Mucosa of descending colon (tissue), 3 donors: ENCODE results near the gene CD9. TPM values are rescaled to one million over a fixed set of nuclear protein-coding genes. Genes with fewer than 3 reads are reported as not detected.

Experiments
- ATAC-seq: fragments of 200-7000 bp; cut with Tn5 transposase; one replicate; pipeline ENCODE4 v1.9.1; 2020; ENCODE audit warnings: mild to moderate bottlenecking, moderate library complexity
- DNase-seq, 3 donors: peaks; one replicate each; pipeline ENCODE4 v3.0.0-alpha.2; 2020
- H3K36me3 ChIP-seq: fragments of 200-600 bp; one replicate; pipeline ENCODE4 v1.8.0; 2021; ENCODE audit warnings: low read depth, mild to moderate bottlenecking
- H3K4me1 ChIP-seq: fragments of 200-600 bp; one replicate; pipeline ENCODE4 v1.8.0; 2021; ENCODE audit warnings: low read depth, mild to moderate bottlenecking
- H3K4me3 ChIP-seq: fragments of 200-600 bp; one replicate; pipeline ENCODE4 v1.8.0; 2021; ENCODE audit warnings: mild to moderate bottlenecking
- H3K9me3 ChIP-seq: fragments of 200-600 bp; one replicate; pipeline ENCODE4 v1.8.0; 2021; ENCODE audit warnings: mild to moderate bottlenecking
- intact Hi-C, 2 donors: fragments of 100-400 bp; cut with DNase I in 1 of 2; cut with micrococcal nuclease in 1 of 2; formaldehyde crosslinking; loops; one replicate each; pipeline versions ENCODE4 v1.11.0 to v1.11.1; 2022; cut with DNase I, micrococcal nuclease
- total RNA-seq, 3 donors: library from RNA; stranded (reverse); fragmentation: NEBNext Ultra II Directional in 2 of 3; extraction: Animal tissue kit (Norgen Biotek cat#: 25700) in 2 of 3; gene quantifications; one replicate each; pipeline versions ENCODE4 v1.2.1 to v1.2.4, GENCODE V29; 2021 to 2023
- TF ChIP-seq, protein P1 (sequence below): fragments of 200-600 bp; IDR thresholded peaks from one replicate; pipeline ENCODE4 v1.8.0; 2022; ENCODE audit warnings: antibody characterized with exemption, mild to moderate bottlenecking
- donor health status: DM: no; HTN: no; CAD: no; lungs with moderate emphysema.
- donor health status: DM: no; HTN: no; CAD: no.
- donor health status: DM: no; HTN: yes; CAD: no.

CD9 gene
- total RNA-seq, 3 donors from 2014 or later, result 452 to 723 (median 672) TPM

GRCh38 chr12:6273205-6273540 lies 73.0 kb downstream of the CD9 start:
- Histone ChIP-seq H3K4me1 (peaks cover 17% of the 10 kb centered on the region), H3K4me3 (no peak overlapping the region), H3K36me3 (no peaks in the 10 kb centered on the region), H3K9me3 (no peaks in the 10 kb centered on the region)
- intact Hi-C loops, result no loop called here
- ATAC-seq (no peak), DNase-seq (peak in 1 of 3 donors; percentile 17)
- TF ChIP-seq, protein P1, sequence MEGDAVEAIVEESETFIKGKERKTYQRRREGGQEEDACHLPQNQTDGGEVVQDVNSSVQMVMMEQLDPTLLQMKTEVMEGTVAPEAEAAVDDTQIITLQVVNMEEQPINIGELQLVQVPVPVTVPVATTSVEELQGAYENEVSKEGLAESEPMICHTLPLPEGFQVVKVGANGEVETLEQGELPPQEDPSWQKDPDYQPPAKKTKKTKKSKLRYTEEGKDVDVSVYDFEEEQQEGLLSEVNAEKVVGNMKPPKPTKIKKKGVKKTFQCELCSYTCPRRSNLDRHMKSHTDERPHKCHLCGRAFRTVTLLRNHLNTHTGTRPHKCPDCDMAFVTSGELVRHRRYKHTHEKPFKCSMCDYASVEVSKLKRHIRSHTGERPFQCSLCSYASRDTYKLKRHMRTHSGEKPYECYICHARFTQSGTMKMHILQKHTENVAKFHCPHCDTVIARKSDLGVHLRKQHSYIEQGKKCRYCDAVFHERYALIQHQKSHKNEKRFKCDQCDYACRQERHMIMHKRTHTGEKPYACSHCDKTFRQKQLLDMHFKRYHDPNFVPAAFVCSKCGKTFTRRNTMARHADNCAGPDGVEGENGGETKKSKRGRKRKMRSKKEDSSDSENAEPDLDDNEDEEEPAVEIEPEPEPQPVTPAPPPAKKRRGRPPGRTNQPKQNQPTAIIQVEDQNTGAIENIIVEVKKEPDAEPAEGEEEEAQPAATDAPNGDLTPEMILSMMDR, result no peak

GRCh38 chr12:6273541-6274230 lies 73.5 kb downstream of the CD9 start:
- DNase-seq (peak in 1 of 3 donors; percentile 27), ATAC-seq (no peak)
- no peaks in the 10 kb centered on the region for H3K36me3 ChIP-seq
- no peaks in the 10 kb centered on the region for H3K9me3 ChIP-seq
- intact Hi-C loops, result no loop called here
- H3K4me3 ChIP-seq, result no peak overlapping the region
- TF ChIP-seq, protein P1, result no peak
- H3K4me1 ChIP-seq, result peaks cover 18% of the 10 kb centered on the region

DNA sequence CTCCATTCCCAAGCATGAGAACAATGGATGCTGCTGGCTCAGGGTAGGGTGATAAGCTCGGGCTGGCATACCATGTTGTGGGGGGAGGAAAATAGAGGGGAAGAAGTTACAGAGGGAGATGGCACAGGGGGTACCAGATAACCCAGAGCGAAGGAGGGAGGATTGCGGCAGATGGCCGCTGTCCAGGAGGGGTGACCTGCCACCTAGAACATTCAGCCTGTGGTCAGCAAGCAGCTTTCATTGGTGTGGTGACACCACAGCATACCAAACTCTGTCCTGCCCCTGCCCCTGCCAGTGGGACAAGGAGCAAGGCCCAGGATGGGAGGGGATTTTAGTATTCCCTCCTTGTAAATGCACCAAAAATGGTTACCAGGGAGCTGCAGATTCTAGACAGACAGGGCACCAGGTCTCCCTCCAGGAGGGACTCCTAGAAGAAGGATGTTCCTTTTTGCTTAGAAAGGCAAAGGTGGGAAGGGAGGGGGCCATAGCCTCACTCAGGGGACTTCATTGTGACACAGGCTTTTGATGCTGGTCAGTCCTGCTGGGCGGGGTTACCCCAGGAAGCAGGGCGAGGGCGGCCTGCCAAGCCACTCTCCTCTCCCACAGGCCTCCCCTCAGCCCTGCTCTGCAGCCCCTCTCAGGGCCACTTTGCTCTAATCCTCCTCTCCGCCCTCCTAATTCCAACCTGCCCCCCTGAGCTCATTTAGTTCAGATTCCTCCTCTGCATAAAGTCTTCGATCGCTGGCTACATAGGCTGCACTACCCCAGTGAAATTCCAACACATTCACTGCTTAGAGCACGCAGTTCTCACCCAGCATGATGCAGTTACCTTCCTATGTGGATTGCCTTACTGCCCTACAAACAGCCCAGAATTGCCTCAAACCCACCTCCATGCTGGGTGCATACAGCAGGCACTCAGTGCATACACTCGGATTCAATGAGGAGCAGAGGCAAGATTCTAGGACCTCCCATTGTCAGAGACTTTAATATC lies 74.3 kb downstream of the CD9 start:
- TF ChIP-seq, protein P1, result no peak
- no peaks in the 10 kb centered on the region for H3K36me3 ChIP-seq
- no peak for ATAC-seq
- DNase-seq, result peak in 1 of 3 donors; percentile 33
- no peaks in the 10 kb centered on the region for H3K9me3 ChIP-seq
- intact Hi-C loops, result loop anchor here in 1 of 2 donors (5.0 kb wide), 1 partner anchor 77 kb away; no protein-coding TSS in a partner anchor
- H3K4me3 ChIP-seq, result no peak overlapping the region
- H3K4me1 ChIP-seq, result peaks cover 24% of the 10 kb centered on the region

DNA sequence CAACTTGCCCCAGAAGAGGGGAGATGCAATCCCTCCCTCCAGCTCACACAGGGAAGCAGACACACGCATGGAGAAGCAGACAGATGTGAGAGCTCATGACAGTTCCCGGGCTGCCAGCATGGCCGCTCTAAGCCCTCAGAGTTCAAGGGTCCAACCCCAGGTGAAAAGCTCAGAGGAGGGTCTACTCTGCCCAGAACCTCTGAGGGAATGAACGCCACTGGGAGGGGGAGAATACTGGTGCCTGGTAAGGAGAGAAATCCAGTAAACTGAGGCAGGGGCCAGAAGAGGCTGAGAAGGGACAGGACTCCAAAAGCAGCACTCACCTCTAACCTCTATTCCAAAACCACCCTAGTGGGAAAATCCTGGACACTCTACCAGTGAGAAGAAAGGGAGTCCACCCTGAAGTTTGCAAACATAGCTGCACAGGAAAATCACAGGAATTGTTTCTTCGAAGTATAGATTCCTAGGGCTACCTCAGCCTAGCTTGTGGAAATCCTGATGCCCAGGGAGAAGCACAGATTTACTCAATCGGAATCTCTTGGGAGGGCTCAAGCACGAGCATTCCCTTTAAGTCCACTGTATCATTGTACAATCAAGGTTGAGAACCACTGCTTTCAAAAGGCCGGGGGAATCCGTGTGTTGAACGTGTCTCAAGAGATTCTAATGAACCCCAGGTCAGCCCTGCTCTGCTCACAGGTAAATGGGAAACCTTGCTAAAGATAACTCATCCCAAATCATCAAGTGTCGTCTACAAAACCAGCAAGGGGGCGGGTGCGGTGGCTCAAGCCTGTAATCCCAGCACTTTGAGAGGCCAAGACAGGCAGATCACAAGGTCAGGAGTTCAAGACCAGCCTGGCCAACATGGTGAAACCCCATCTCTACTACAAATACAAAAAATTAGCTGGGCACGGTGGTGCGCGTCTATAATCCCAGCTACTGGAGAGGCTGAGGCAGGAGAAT lies 76.0 kb downstream of the CD9 start:
- DNase-seq (no peak), ATAC-seq (no peak)
- TF ChIP-seq, protein P1, result no peak
- intact Hi-C loops, result loop anchor here in 1 of 2 donors (5.0 kb wide), 1 partner anchor 79 kb away; no protein-coding TSS in a partner anchor
- Histone ChIP-seq H3K9me3 (no peaks in the 10 kb centered on the region), H3K36me3 (no peaks in the 10 kb centered on the region), H3K4me1 (peaks cover 31% of the 10 kb centered on the region), H3K4me3 (no peak overlapping the region)
